ENCODE results near the gene RNASE9.
"Not testable (repeated sequence)": the region's sequence is repeated elsewhere in the genome, so short reads cannot be mapped to it uniquely, and the experiment has no call there.

The RNASE9 gene

DNA sequence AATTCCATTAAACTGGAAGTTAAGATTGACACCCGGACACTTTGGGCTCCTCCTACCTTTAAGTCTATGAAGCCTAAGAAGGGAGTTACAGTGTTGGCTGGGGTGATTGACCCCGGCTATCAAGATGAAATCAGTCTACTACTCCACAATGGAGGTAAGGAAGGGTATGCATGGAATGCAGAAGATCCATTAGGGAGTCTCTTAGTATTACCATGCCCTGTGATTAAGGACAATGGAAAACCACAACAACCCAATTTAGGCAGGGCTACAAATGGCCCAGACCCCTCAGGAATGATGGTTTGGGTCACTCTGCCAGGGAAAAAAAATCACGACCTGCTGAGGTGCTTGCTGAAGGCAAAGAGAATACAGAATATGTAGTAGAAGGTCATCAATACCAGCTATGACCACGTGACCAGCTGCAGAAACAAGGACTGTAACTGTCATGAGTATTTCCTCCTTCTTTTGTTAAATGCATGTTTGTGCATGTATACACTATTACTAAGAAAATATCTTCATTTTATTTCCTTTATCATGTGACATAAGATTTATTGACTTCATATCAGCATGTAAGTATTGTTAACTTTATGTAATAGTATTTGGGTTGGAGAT is 11.6 kb upstream of the RNASE9 start:
- DNase-seq = not testable (repeated sequence)

DNA sequence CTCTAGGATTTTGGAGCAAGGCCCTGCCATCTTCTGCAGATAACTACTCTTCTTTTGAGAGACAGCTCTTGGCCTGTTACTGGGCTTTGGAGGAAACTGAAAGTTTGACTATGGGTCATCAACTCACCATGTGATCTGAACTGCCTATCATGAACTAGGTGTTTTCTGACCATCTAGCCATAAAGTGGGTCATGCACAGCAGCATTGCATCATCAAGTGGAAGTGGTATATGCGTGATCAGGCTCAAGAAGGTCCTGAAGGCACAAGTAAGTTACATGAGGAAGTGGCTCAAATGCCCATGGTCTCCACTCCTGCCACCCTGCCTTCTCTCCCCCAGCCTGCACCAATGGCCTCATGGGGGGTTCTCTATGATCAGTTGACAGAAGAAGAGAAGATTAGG is 9.9 kb upstream of the RNASE9 start:
- DNase-seq = not testable (repeated sequence)

DNA sequence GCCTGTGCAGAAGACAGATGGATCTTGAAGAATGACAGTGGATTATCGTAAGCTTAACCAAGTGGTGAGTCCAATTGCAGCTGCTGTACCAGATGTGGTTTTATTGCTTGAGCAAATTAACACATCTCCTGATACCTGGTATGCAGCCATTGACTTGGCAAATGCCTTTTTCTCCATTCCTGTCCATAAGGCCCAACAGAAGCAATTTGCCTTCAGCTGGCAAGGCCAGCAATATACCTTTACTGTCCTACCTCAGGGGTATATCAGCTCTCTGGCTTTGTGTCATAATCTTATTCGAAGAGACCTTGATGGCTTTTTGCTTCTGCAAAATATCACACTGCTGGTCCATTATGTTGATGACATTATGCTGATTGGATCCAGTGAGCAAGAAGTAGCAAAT is 9.0 kb upstream of the RNASE9 start:
- DNase-seq = not testable (repeated sequence)

DNA sequence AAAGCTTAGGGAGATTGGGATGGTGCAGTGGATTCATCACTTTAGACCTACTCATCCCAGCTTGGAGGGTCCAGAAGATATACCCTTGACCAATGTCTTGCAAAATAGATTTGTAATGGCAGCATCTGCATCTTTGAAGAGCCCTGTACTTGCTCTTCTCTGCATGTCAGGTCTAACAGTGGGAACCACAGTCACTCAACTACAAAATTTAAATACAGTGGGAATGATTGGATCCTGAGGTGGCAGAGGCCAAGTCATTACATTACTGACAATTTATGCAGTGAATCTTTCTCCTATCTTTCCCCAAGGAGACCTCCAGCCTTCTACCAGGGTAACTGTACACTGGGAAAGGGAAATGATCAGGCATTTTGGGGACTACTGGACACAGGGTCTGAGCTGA is 8.2 kb upstream of the RNASE9 start:
- no peak for DNase-seq

DNA sequence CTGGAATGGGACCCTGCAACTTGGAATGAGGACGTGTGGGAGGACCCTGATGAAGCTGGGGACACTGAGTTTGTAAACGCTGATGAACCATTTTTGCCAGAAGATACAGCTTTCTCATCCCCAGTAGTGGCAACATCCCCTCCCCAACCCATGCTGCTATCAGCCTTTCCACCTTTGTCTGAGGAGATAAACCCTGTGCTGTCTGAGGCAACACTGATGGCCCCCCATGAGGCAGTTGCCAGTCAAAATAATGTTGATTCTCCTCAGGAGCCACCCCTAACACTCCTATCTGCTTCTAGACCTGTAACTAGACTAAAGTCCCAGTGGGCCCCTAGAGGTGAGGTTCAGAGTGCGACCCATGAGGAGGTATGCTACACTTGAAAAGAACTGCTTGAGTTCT is 7.5 kb upstream of the RNASE9 start:
- DNase-seq = no peak

DNA sequence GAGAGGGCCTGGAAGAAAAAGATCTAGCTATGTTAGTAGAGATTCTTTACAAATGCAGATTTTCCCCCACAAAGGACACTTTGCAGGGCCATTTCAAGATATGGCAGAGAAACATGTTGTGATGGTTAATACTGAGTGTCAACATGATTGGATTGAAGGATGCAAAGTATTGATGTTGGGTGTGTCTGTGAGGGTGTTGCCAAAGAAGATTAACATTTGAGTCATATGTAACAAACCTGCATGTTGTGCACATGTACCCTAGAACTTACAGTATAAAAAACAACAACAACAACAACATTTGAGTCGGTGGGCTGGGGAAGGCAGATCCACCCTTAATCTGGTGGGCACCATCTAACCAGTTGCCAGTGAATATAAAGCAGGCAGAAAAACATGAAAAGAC is 6.4 kb upstream of the RNASE9 start:
- not testable (repeated sequence) for DNase-seq

DNA sequence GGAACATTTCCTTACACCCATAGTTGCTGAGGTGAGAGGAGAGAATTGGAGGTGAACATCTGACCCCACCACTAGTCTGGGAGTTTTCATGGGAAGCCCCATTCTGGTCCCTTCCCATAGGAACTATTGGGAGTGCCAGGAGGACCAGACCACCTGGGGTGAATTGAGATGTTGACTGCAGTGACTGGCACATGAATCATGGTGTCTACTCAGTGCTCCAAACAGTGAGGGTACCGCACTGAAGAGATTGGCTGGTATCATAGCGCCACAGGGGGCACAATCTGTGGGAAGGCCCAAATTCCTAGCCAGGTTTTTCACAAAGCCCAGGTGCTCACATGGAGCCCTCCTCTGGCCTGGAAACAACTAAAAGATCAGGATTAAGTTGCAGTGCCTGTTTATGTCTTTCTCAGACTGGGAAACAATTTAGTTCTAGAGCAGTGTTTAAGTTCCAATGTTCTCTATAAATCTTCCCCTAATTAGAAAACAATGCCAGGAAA is 3.7 kb upstream of the RNASE9 start:
- no peak for DNase-seq

DNA sequence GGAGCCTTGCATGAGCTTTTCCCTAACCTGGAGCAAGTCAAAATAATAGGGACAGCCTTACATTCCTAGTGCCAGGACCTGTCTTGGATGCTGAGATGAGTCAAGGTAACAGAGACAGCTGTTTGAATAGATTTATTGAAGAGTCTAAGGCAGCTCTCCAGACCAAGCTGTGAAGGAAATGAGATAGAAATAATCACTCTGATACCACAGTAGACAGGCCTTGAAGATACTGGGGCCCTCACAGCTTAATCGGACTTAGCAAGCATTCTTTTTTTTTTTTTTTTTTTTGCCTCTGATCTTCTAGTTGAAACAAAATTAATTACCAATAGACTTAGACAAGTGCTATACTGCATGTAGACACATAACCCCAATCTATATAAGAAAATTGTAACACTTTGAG is 3.1 kb upstream of the RNASE9 start:
- no peak for DNase-seq

DNA sequence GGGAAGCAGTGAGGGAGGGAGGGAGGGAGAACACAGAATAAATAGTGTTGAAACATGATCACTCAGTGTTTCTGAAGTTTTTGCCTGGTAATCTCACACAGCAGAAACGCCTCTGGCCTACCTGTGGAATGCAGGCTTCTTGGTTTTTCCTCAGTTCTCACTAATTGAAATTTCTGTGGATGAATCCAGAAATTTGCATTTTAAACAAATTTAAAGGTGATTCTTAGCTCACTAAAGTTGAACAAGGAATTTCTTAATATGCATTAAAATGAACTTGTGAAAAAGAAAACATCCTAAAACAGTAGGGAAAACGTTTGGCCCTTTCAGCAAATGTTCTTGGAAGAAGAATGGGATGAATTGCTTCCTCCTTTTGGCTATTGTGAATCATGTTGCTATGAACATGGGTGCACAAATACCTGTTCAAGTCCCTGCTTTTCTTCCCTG is 1.4 kb downstream of the RNASE9 start:
- DNase-seq = no peak

DNA sequence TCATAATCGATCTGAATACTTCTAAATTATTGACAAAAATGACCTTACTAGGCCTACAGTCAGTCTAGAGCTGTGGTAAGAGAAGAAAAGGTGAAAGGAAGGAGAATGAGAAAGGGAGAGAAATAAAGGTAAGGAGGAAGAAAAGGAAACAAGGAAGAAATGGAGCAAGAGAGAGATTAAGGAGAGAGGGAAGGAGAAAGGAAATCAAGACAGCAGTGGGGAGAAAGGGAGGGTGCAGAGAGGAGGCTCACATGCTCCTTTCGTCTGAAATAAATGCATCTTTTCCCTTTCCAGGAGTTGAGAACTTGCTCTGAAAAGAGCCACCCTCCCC is 3.7 kb downstream of the RNASE9 start:
- DNase-seq = no peak

DNA sequence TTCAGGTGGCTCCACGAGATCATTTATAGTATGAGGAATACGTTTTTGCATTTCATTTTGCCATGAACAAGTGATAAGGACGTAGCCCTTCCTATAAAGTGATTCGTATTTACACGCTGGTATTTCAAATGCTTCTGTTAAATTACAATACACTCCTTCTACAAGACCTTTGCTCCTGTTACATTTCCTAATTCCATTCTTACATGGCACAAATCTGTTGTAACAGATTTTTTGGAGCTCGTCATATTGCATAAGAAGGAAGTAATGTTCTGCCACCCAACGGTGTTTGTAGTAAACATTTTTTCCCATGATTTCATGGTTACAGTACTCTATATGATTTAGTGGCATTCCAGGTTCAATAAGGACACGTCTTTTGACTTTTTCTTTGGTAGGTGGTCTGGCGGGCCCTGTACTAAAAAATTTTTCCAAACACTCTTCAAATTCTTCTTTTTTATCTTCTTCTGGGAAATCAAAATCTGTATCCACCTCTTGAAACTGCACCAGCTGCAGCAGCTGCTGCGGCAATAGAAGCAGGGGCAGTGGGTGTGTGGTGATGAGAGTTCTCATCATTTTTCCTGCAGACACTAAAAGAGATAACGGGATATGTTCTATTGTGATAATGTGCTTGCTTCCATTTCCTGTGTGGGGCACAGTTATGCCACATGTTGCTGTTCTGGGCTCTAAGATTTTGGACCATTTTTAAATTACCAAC is 4.2 kb downstream of the RNASE9 start:
- DNase-seq = no peak

DNA sequence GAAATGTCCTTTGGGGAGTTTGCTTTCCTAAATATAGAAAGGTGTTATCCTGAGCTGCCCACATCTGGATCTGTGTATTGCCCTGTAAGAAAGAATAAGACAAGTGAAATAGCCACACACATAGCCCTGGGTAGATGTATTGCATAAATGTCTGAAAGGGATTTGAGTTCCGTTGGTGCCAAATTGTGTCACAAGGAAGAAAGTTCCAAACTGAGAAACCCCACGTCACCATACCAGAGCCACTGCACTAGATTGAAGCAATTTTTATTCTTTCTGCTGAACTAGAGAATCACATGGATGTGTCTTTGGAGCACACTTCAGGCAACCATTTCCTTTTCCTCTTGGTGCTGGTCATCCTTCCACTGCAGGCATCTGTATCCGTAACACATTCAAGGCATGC is 5.0 kb downstream of the RNASE9 start:
- DNase-seq = no peak

DNA sequence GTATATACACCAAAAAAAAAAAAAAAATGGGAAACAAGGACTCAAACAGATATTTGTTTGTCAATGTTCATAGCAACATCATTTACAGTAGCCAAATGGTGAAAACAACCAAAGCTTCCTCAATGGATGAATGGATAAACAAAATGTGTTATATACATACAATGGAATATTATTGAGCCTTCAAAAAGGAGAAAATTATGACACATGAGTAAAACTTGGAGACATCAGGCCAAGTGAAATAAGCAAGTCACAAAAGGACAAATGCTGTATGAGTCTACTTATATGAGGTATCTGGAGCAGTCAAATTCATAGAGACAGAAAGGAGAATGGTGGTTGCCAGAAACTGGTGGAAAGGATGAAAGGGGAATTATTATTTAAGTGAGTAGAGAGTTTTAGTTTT is 7.8 kb downstream of the RNASE9 start:
- no peak for DNase-seq

DNA sequence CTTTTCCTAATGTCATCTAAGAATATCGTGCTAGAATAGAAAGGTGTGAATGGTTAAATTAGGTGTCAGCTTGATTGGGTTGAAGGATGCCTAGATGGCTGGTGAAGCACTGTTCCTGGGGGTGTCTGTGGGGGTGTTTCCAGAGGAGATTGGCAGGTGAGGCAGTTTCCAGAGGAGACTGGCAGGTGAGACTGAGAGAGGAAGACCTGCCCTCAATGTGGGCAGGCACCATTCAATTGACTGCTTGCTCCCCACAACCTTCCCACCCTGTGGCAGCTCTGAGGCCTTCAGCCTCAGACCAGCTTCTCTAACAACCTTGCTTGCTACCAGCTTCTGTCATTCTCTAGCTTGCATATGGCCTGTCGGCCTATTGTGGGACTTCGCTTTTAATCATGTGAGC is 9.2 kb downstream of the RNASE9 start:
- DNase-seq = no peak

DNA sequence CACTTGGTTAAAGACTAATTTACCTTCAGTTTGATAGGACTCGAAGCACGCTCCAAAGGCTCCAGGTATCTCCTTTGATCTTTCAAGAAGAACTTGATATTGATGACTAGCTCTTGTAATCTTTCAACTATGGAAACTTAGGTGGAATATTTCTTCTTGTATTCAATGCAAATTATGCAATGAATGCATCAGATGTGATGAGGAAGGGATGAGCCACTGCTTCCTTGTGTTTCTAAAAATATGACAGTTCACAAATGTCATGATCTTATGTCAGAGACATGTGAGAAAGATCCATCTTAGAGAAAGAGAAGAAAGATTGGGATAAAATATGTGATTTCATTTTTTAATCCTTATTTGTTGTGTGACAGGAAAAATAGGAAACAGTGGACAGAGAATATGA is 9.9 kb downstream of the RNASE9 start:
- no peak for DNase-seq

DNA sequence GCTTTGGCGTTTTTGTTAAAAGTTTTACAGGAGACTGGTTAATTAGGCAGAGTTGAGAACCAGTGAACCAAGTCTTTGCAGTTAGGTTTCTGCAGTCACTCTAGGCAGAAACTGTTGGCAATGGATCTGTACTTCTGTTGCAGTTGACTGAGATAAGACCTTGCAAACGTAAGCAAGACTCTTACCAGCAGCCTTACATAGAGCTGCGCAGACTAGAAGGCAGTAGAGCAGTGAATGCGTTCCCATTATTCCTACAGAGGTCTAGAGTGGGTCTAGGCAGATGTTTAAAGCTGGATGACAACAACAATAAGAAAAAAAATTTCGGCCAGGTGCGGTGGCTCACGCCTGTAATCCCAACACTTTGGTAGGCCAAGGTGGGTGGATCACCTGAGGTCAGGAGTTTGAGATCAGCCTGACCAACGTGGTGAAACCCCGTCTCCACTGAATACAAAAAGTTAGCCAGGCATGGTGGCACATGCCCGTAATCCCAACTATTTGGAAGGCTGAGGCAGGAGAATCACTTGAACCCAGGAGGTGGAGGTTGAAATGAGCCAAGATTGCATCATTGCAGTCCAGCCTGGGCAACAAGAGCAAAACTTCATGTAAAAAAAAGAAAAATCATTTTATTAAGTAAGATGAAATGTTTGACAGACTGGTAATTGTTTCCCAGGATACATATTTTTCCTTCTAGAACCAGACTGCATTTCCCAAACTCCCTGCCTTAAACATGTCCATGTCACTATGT is 12.3 kb downstream of the RNASE9 start:
- no peak for DNase-seq

DNA sequence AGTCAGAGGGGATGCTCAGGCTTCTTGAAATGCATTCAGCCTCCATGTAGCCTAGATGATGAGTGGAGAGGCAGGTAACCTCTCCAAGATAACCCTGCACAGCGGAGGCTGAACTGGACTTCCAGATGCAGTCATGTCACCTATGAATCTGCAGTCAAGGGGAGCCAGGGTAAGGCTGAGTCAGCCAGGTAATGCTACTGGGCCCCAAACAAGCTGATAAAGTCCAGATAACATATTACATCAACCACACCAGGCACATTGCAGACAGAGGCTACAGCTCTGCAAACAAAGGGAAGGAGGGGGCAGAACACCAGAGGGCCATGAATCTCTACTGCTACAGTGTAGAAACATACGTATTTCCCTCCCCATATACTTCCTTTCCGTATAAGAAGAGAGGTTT is 14.0 kb downstream of the RNASE9 start:
- DNase-seq = no peak

DNA sequence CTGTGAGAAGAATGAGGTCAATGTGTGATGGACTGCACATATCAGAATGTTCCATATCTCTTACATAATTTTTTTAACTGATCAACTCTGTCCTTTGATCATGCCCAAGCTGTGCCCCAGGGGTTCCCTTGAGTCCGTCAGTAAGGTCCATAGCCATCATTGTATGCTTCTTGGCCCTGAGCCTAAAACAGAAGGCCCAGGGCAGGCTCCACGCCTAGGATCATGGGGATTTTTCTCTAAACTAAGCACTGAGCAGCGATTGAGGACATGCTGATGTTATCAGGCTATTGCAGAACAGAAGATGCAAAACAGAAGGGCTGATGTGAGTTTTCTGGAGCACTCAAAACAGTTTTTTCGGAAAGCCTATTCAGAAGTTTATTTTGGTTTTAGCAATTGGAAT is 20.9 kb downstream of the RNASE9 start:
- no peak for DNase-seq

DNA sequence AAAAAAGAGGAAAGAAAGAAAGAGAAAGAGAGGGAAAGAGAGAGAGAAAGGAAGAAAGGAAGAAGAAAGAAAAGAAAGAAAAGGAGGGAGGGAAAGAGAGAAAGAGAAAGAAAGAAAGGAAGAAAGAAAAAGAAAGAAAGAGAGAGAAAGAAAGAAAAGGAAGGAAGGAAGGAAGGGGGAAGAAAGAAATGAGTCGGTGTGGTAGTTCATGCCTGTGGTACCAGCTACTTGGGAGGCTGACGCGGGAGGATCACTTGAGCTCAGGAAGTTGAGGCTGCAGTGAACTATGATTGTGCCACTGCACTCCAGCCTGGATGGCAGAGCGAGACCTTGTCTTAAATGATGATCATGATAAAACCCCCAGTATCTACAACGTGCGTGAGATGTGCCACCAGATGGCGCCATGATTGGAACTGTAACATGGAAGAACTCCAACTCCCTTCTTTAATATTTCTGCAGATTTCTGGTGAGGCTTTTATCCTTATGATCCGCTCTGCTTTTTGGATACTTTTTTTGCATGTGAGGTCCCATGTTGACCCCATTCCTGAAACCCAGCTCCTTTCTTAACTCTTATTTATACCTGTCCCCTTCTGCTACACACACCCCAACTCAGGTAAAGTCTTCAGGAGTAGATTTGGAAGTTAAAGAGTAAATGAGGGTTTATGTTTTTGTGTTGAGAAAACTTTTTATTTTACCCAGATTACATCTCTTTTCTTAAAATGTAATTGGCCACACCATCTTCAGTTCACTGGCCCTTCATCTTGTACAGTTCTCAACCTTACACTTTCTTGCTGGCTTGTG is 29.9 kb downstream of the RNASE9 start:
- peak; percentile 67 for DNase-seq

DNA sequence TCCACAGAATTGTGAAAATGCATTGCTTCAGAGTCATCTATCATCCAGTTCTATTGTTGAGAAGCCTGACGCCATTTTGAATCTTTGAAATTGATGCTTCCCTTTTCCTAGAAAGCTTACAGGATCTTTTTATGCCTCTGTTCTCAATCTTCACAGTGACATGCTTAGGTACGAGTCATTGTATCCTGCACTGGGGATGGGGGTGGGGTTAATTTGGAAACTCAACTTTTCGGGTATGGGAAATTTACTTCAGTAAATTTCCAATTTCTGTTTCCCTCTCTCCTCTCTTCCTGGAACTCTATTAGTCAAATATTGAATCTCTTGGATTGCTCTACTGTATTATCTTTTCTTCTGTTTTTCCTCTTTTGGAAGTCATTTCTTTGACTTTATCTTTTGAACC is 31.0 kb downstream of the RNASE9 start:
- no peak for DNase-seq

DNA sequence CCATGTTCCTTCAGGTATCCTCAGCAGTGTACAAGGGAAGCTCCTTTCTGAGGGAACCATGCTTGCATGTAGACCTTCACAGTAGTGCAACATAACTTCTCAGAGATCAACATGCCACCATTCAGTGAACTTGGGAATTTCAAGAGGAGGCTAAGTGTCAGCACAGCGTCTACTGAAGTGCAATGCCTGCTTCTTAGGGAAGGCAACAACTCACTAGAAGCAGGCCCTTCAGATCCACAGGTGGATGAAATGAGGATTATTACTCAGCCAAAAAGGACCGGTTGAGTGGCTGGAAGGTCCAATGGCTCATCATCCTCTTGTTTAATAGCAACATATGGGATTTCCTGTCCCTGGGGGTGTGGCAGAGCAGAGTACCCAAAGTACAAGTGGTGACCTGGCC is 36.8 kb downstream of the RNASE9 start:
- DNase-seq = no peak

DNA sequence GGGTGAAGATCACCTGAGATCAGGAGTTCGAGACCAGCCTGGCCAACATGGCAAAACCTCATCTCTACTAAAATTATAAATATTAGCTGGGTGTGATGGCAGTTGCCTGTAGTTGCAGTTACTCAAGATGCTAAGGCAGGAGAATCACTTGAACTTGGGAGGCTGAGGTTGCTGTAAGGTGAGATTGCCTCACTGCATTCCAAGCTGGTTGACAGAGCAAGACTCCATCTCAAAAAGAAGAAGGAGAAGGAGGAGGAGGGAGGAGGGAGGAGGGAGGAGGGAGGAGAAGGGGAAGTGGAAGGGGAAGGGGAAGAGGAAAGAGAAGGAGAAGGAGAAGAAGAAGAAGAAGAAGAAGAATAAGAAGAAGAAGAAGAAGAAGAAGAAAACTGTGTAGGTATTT is 38.5 kb downstream of the RNASE9 start:
- no peak for DNase-seq

DNA sequence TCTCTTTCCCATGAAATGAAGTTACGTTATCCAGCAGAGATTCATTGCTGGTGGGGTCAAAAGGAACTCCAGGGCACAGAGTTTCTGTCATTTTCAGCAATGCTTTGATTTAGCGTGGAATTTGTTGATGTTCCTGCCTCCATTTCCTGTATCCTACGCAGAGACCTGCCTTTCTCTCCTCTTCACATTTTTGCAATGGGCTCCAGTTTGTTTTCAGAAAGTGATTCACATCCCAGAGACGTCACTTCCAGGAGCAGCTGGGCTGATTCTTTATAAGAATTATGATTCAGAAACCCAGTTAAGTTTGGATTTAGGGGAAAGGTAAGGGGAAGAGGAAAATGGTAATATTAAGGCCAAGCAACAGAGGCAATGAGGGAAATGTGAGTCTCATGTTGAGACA is 43.9 kb downstream of the RNASE9 start:
- no peak for DNase-seq

Data from RPMI8226 (cell line).